ENCODE measurements around the gene EFS. TPM values are rescaled to one million over a fixed set of nuclear protein-coding genes. Genes with fewer than 3 reads are reported as not detected.

EFS gene
- total and polyA plus RNA-seq, 2 of the 8 experiments (the other 6 are each of a cell fraction or from before 2014, with no cell fraction given), result 27.8 to 28.6 TPM

DNA sequence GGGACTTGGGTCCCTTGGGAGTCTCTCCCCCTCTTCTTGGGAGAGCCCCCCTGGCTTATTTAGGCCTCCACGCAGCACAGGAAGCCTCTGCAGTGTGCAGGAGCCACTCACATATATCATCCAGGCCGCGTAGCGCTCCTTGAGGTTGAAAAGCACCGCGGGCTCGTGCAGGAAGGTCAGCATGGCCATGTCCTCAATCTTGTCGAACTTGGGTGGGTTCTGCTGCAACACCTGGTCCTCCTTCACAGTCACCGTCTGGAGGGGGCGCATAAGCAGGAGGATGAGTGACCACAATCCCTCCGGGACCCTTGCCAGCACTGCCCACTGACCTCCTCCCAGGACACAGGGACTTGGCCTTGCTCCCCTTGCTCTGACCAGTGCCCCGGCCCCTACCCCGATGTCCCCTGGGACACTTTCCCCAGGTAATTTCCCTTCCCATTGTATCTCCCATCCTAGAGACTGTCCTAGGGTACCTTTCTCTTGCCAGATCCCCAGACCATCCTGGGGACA lies 40.6 kb upstream of the EFS start (continued):
- TF ChIP-seq, protein P1, sequence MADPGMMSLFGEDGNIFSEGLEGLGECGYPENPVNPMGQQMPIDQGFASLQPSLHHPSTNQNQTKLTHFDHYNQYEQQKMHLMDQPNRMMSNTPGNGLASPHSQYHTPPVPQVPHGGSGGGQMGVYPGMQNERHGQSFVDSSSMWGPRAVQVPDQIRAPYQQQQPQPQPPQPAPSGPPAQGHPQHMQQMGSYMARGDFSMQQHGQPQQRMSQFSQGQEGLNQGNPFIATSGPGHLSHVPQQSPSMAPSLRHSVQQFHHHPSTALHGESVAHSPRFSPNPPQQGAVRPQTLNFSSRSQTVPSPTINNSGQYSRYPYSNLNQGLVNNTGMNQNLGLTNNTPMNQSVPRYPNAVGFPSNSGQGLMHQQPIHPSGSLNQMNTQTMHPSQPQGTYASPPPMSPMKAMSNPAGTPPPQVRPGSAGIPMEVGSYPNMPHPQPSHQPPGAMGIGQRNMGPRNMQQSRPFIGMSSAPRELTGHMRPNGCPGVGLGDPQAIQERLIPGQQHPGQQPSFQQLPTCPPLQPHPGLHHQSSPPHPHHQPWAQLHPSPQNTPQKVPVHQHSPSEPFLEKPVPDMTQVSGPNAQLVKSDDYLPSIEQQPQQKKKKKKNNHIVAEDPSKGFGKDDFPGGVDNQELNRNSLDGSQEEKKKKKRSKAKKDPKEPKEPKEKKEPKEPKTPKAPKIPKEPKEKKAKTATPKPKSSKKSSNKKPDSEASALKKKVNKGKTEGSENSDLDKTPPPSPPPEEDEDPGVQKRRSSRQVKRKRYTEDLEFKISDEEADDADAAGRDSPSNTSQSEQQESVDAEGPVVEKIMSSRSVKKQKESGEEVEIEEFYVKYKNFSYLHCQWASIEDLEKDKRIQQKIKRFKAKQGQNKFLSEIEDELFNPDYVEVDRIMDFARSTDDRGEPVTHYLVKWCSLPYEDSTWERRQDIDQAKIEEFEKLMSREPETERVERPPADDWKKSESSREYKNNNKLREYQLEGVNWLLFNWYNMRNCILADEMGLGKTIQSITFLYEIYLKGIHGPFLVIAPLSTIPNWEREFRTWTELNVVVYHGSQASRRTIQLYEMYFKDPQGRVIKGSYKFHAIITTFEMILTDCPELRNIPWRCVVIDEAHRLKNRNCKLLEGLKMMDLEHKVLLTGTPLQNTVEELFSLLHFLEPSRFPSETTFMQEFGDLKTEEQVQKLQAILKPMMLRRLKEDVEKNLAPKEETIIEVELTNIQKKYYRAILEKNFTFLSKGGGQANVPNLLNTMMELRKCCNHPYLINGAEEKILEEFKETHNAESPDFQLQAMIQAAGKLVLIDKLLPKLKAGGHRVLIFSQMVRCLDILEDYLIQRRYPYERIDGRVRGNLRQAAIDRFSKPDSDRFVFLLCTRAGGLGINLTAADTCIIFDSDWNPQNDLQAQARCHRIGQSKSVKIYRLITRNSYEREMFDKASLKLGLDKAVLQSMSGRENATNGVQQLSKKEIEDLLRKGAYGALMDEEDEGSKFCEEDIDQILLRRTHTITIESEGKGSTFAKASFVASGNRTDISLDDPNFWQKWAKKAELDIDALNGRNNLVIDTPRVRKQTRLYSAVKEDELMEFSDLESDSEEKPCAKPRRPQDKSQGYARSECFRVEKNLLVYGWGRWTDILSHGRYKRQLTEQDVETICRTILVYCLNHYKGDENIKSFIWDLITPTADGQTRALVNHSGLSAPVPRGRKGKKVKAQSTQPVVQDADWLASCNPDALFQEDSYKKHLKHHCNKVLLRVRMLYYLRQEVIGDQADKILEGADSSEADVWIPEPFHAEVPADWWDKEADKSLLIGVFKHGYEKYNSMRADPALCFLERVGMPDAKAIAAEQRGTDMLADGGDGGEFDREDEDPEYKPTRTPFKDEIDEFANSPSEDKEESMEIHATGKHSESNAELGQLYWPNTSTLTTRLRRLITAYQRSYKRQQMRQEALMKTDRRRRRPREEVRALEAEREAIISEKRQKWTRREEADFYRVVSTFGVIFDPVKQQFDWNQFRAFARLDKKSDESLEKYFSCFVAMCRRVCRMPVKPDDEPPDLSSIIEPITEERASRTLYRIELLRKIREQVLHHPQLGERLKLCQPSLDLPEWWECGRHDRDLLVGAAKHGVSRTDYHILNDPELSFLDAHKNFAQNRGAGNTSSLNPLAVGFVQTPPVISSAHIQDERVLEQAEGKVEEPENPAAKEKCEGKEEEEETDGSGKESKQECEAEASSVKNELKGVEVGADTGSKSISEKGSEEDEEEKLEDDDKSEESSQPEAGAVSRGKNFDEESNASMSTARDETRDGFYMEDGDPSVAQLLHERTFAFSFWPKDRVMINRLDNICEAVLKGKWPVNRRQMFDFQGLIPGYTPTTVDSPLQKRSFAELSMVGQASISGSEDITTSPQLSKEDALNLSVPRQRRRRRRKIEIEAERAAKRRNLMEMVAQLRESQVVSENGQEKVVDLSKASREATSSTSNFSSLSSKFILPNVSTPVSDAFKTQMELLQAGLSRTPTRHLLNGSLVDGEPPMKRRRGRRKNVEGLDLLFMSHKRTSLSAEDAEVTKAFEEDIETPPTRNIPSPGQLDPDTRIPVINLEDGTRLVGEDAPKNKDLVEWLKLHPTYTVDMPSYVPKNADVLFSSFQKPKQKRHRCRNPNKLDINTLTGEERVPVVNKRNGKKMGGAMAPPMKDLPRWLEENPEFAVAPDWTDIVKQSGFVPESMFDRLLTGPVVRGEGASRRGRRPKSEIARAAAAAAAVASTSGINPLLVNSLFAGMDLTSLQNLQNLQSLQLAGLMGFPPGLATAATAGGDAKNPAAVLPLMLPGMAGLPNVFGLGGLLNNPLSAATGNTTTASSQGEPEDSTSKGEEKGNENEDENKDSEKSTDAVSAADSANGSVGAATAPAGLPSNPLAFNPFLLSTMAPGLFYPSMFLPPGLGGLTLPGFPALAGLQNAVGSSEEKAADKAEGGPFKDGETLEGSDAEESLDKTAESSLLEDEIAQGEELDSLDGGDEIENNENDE (IDR thresholded peaks at IDR 0.05; ENCODE audit: insufficient replicate concordance, low read length), result no peak
